Measurements from ENCODE around the gene EFHC2. TPM values are rescaled to one million over a fixed set of nuclear protein-coding genes. Genes with fewer than 3 reads are reported as not detected.

EFHC2 gene
- total RNA-seq, 1 experiment from 2014 or later = 1.1 TPM

GRCh38 chrX:44155126-44155525 is 188.3 kb downstream of the EFHC2 start:
- H2BK15ac ChIP-seq (ENCODE audit: low read depth, low read length) = no peak overlapping the region
- no CpG with 5 or more reads among the region's 4 CpGs for WGBS (ENCODE audit: extremely low coverage, insufficient read length, low lambda C conversion rate)
- no peak overlapping the region for H2AK5ac ChIP-seq (ENCODE audit: insufficient read length, low read length)
- Mint-ChIP-seq H3K27me3 (ENCODE audit: low read depth) (no peaks in the 10 kb centered on the region; the same call in 1 of the 2 replicates), H3K27ac (no peak overlapping the region), H3K4me1 (peaks cover 4 to 6% of the 10 kb centered on the region in 2 experiments), H3K9me3 (peaks cover 64 to 80% of the 10 kb centered on the region in 2 experiments), H3K4me3 (no peak overlapping the region), H3K36me3 (ENCODE audit: insufficient read depth in 1 of 3, low read depth in 3 of 3) (peaks cover 0 to 20% (median 0%) of the 10 kb centered on the region in 3 experiments; a peak in 3 of 7 replicates)
- H3K23ac ChIP-seq (ENCODE audit: insufficient read length, low read depth, low read length) = no peak overlapping the region
- H3K56ac ChIP-seq (ENCODE audit: insufficient read length, low read depth, low read length) = no peak overlapping the region
- no peaks in the 10 kb centered on the region for H3K4me1 ChIP-seq (ENCODE audit: insufficient read depth, low read length)
- no peak overlapping the region for H3K18ac ChIP-seq (ENCODE audit: insufficient read length, low read depth, low read length)
- no peaks in the 10 kb centered on the region for H4K20me1 ChIP-seq (ENCODE audit: control insufficient read depth, insufficient read depth, insufficient read length)
- no peak overlapping the region for H3T11ph ChIP-seq (ENCODE audit: low read length)
- TF ChIP-seq CTCF (conservative IDR thresholded peaks at IDR 0.05) = no peak
- H3K14ac ChIP-seq (ENCODE audit: insufficient read depth, low read length) = no peak overlapping the region
- no peak overlapping the region for H3K4me2 ChIP-seq (ENCODE audit: insufficient read depth, insufficient read length, low read length)
- H4K5ac ChIP-seq (ENCODE audit: insufficient read length, low read depth, low read length) = no peak overlapping the region
- DNase-seq = no peak
- peaks cover 53% of the 10 kb centered on the region for H3K9me3 ChIP-seq (ENCODE audit: control insufficient read depth, low read depth, low read length)
- H2BK120ac ChIP-seq (ENCODE audit: low read depth, low read length, poor library complexity, severe bottlenecking) = no peak overlapping the region
- no peaks in the 10 kb centered on the region for H3K27me3 ChIP-seq (ENCODE audit: insufficient read depth, low read length)
- H2AFZ ChIP-seq (ENCODE audit: low read length) = no peak overlapping the region
- H4K91ac ChIP-seq (ENCODE audit: insufficient read length, low read depth, low read length) = no peak overlapping the region
- no peaks in the 10 kb centered on the region for H3K79me2 ChIP-seq (ENCODE audit: insufficient read depth, low read length)
- no peak overlapping the region for H3K27ac ChIP-seq (ENCODE audit: insufficient read length, low read depth, low read length)
- H3K4ac ChIP-seq (ENCODE audit: low read depth, low read length) = no peak overlapping the region
- H3K9ac ChIP-seq (ENCODE audit: extremely low read depth, insufficient read length, low read length) = no peak overlapping the region
- no peak overlapping the region for H4K8ac ChIP-seq (replicated peaks; ENCODE audit: insufficient read length, low read depth, low read length)
- H3K23me2 ChIP-seq (ENCODE audit: insufficient read length, low read depth, low read length, poor library complexity, severe bottlenecking) = no peaks in the 10 kb centered on the region
- H3K79me1 ChIP-seq (ENCODE audit: insufficient read depth, low read depth, low read length, poor library complexity, severe bottlenecking) = no peaks in the 10 kb centered on the region
- H2BK12ac ChIP-seq (ENCODE audit: insufficient read length, low read depth, low read length) = no peak overlapping the region
- H2BK20ac ChIP-seq (ENCODE audit: low read depth, low read length, poor library complexity, severe bottlenecking) = no peak overlapping the region
- no peak overlapping the region for H2BK5ac ChIP-seq (ENCODE audit: insufficient read length, low read length)
